K562 (cell line): Measurements from ENCODE around the gene CCDC93. TPM values are rescaled to one million over a fixed set of nuclear protein-coding genes. Genes with fewer than 3 reads are reported as not detected.

Source experiments
- ATAC-seq: fragments of 200-7000 bp; cut with Tn5 transposase; 3 replicates; pipeline ENCODE4 v1.9.1; 2020; ENCODE audit warnings: moderate library complexity
- BruUV-seq: library from RNA; stranded (reverse); fragments of 400-500 nt; replicated peaks from 2 replicates; lab custom pipeline; 2021; lab: Mats Ljungman, UMichigan
- CTCF ChIA-PET: fragments of 300-600 bp; formaldehyde crosslinking; extraction: SDS; loops from one replicate; lab custom pipeline; 2021; ENCODE audit warnings: low intra/inter-chr PET ratio; lab: Yijun Ruan, JAX
- POLR2A ChIA-PET: fragments of 300-600, 350-650 bp; sonication (Branson Sonifier 250); formaldehyde crosslinking; extraction: SDS; loops from one replicate; lab custom pipeline; 2021; ENCODE audit warnings: antibody characterized with exemption, inconsistent platforms; lab: Yijun Ruan, JAX
- DNase-seq, 4 experiments: peaks; one replicate each; pipeline versions ENCODE4 v3.0.0 to v3.0.0-alpha.2; 2011 to 2018; ENCODE audit warnings: low spot score in 3 of 4, mixed read lengths in 3 of 4; ENCODE audit errors: extremely low read depth in 1 of 4
- FAIRE-seq: peaks from 2 replicates; lab custom pipeline; 2011; peaks lifted over from hg19 to GRCh38; lab: Jason Lieb, UNC
- H2AFZ ChIP-seq: 2 replicates; pipeline ENCODE4 v1.6.0; 2011; ENCODE audit warnings: low read depth, low read length, control low read depth, inconsistent platforms
- H3K27ac ChIP-seq: fragments of 200-600 bp; 3 replicates; pipeline ENCODE4 v1.8.0; 2011; ENCODE audit warnings: low read depth, mild to moderate bottlenecking, control low read depth, inconsistent platforms, low read length, moderate library complexity, mixed read lengths; ENCODE audit errors: extremely low read depth
- H3K27me3 ChIP-seq, 2 experiments: fragments of 300-600 bp in 1 of 2; 2 replicates in 1 of 2; 3 replicates in 1 of 2; pipeline versions ENCODE4 v1.6.0 to v1.8.0; 2011; ENCODE audit warnings: inconsistent platforms in 2 of 2, low read length in 2 of 2, mild to moderate bottlenecking in 1 of 2, mixed read lengths in 1 of 2, moderate library complexity in 1 of 2; ENCODE audit not compliant: control insufficient read depth in 2 of 2, insufficient read depth in 2 of 2
- H3K36me3 ChIP-seq: fragments of 300-600 bp; 3 replicates; pipeline ENCODE4 v1.8.0; 2011; ENCODE audit warnings: mild to moderate bottlenecking, low read length, inconsistent platforms; ENCODE audit not compliant: control insufficient read depth, insufficient read depth
- H3K4me1 ChIP-seq, 2 experiments: fragments of 200-600 bp in 1 of 2; replicated peaks in 1 of 2; 2 replicates in 1 of 2; 3 replicates in 1 of 2; pipeline versions ENCODE4 v1.5.1 to v1.8.0; 2011; ENCODE audit warnings: inconsistent platforms in 2 of 2, low read length in 2 of 2, mild to moderate bottlenecking in 1 of 2, mixed read lengths in 1 of 2, moderate library complexity in 1 of 2; ENCODE audit not compliant: control insufficient read depth in 2 of 2, insufficient read depth in 2 of 2
- H3K4me2 ChIP-seq: 2 replicates; pipeline ENCODE4 v1.6.1; 2011; ENCODE audit warnings: low read length, control low read depth, inconsistent platforms, mixed read lengths; ENCODE audit not compliant: insufficient read depth
- H3K4me3 ChIP-seq: fragments of 200-600 bp; sonication (generic), shearing (Covaris generic); 2 replicates; pipeline ENCODE4 v1.5.1; 2016; ENCODE audit warnings: control low read depth, inconsistent platforms
- H3K79me2 ChIP-seq: fragments of 200-600 bp; 3 replicates; pipeline ENCODE4 v1.8.0; 2011; ENCODE audit warnings: low read length, inconsistent platforms; ENCODE audit not compliant: control insufficient read depth, insufficient read depth
- H3K9ac ChIP-seq, 2 experiments: 2 replicates each; pipeline versions ENCODE4 v1.6.0 to v1.6.1; 2011; ENCODE audit warnings: low read depth in 2 of 2, low read length in 2 of 2, control low read depth in 1 of 2, inconsistent platforms in 1 of 2, mild to moderate bottlenecking in 1 of 2, mixed read lengths in 1 of 2; ENCODE audit not compliant: insufficient read depth in 1 of 2
- H3K9me1 ChIP-seq: one replicate; pipeline ENCODE4 v1.6.0; 2011; ENCODE audit warnings: inconsistent platforms, mild to moderate bottlenecking, low read length, moderate library complexity; ENCODE audit not compliant: control insufficient read depth, insufficient read depth
- H3K9me3 ChIP-seq: replicated peaks from 2 replicates; pipeline ENCODE4 v1.5.1; 2011; ENCODE audit warnings: low read depth, low read length, inconsistent platforms; ENCODE audit not compliant: control insufficient read depth, insufficient read depth
- H4K20me1 ChIP-seq: replicated peaks from 2 replicates; pipeline ENCODE4 v1.6.1; 2011; ENCODE audit warnings: low read length, inconsistent platforms, mixed read lengths; ENCODE audit not compliant: control insufficient read depth, insufficient read depth
- ESRRB ChIP-seq: fragments of 250-450 bp; sonication (Bioruptor Pico); IDR thresholded peaks from 2 replicates; pipeline ENCODE4 v1.5.0; 2020; ENCODE audit warnings: mild to moderate bottlenecking, moderate library complexity, borderline replicate concordance
- FIP1L1 ChIP-seq: fragments of 200-400 bp; formaldehyde crosslinking; IDR thresholded peaks from 2 replicates; pipeline ENCODE4 v1.6.1; 2018; ENCODE audit warnings: mild to moderate bottlenecking, low read depth, low read length; ENCODE audit not compliant: poor library complexity, severe bottlenecking
- GATAD2A ChIP-seq: fragments of 450-650 bp; IDR thresholded peaks from 2 replicates; pipeline ENCODE4 v1.6.1; 2017
- MAFK ChIP-seq: IDR thresholded peaks from 2 replicates; pipeline ENCODE4 v1.6.1; 2011; ENCODE audit warnings: low read length, improper control_type of control experiment
- ZNF778 ChIP-seq: fragments of 450-650 bp; formaldehyde crosslinking; IDR thresholded peaks from 2 replicates; pipeline ENCODE4 v1.4.0; 2020; ENCODE audit warnings: mild to moderate bottlenecking, moderate library complexity
- WGBS: fragments of 100-300 bp; shearing (Covaris generic); methylation state at CpG from one replicate; pipeline ENCODE4 v1.1.6; 2016; ENCODE audit warnings: low coverage, mixed read lengths; ENCODE audit not compliant: insufficient coverage; ENCODE audit errors: missing lambda C conversion rate; 5-methylcytosine and 5-hydroxymethylcytosine counted together
- in situ Hi-C: fragments of 300-500 bp; cut with MboI; formaldehyde crosslinking; loops from 4 replicates; pipeline ENCODE4 v1.15.0; 2018; ENCODE audit warnings: inconsistent platforms, mixed read lengths
- intact Hi-C: fragments of 100-400 bp; cut with micrococcal nuclease; formaldehyde crosslinking; loops from 2 replicates; pipeline ENCODE4 v1.14.2; 2022
- polyA plus RNA-seq, 8 experiments: library from polyadenylated mRNA; depleted of rRNA in 4 of 8; stranded (reverse) in 5 of 8; unstranded in 3 of 8; fragments of >200 nt; fragmentation: Nextera tagmentation in 2 of 8; fragmentation: Illumina TruSeq in 1 of 8; extraction: Ambion mirVana in 2 of 8; extraction: Trizol in 1 of 8; gene quantifications; 2 replicates each; pipeline versions ENCODE4 v1.2.1 to v1.2.3, GENCODE V29; 2011 to 2014; ENCODE audit warnings: inconsistent platforms in 1 of 8, missing spikeins in 1 of 8
- total RNA-seq, 7 experiments: library from RNA; depleted of rRNA in 6 of 7; stranded (reverse); fragments of >200 nt in 6 of 7; fragmentation: Illumina TruSeq in 2 of 7; extraction: Trizol in 2 of 7; gene quantifications; 2 replicates each; pipeline versions ENCODE4 v1.2.1 to v1.2.3, GENCODE V29; 2011 to 2021; ENCODE audit warnings: low replicate concordance in 1 of 7
- TF ChIP-seq, protein P1 (sequence below): sonication (generic); formaldehyde crosslinking; IDR thresholded peaks from 2 replicates; pipeline ENCODE4 v1.8.0; 2022; ENCODE audit warnings: missing genetic modification reagents, mild to moderate bottlenecking, moderate library complexity, borderline replicate concordance
- TF ChIP-seq, protein P2 (sequence below): sonication (generic); formaldehyde crosslinking; IDR thresholded peaks from 2 replicates; pipeline ENCODE4 v1.8.0; 2022; ENCODE audit warnings: mild to moderate bottlenecking, missing genetic modification reagents

Gene CCDC93
- total and polyA plus RNA-seq, 9 of the 15 experiments (the other 6 are each of a cell fraction or from before 2014, with no cell fraction given), result 3.3 to 19.3 (median 12.4) TPM

DNA sequence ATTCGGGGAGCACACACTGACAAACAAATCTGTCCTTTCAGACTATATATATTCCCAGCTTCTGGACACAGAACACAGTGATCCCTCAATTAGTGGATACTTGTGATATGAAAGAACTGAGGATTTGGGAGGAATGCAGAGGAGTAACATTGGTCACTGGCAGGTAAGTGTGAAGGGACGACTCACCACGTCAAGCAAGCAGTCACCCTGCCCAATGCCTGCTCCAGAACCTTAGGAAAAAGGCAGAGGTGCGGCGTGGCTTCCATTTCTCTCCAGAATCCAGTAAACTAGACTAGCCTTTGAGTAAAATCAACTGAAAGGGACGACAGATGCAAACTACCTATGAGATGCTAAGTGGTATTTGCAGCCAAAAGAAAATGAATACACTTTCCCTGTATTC is 1.1 kb downstream of the CCDC93 start:
- CTCF ChIA-PET, result no interaction called here
- Histone ChIP-seq H3K9me3 (peaks cover 3% of the 10 kb centered on the region; the same call in 1 of the 2 replicates), H3K36me3 (peaks cover 10% of the 10 kb centered on the region; the same call in 1 of the 3 replicates)
- TF ChIP-seq, protein P1, sequence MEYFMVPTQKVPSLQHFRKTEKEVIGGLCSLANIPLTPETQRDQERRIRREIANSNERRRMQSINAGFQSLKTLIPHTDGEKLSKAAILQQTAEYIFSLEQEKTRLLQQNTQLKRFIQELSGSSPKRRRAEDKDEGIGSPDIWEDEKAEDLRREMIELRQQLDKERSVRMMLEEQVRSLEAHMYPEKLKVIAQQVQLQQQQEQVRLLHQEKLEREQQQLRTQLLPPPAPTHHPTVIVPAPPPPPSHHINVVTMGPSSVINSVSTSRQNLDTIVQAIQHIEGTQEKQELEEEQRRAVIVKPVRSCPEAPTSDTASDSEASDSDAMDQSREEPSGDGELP, result no peak
- TF ChIP-seq, protein P2, sequence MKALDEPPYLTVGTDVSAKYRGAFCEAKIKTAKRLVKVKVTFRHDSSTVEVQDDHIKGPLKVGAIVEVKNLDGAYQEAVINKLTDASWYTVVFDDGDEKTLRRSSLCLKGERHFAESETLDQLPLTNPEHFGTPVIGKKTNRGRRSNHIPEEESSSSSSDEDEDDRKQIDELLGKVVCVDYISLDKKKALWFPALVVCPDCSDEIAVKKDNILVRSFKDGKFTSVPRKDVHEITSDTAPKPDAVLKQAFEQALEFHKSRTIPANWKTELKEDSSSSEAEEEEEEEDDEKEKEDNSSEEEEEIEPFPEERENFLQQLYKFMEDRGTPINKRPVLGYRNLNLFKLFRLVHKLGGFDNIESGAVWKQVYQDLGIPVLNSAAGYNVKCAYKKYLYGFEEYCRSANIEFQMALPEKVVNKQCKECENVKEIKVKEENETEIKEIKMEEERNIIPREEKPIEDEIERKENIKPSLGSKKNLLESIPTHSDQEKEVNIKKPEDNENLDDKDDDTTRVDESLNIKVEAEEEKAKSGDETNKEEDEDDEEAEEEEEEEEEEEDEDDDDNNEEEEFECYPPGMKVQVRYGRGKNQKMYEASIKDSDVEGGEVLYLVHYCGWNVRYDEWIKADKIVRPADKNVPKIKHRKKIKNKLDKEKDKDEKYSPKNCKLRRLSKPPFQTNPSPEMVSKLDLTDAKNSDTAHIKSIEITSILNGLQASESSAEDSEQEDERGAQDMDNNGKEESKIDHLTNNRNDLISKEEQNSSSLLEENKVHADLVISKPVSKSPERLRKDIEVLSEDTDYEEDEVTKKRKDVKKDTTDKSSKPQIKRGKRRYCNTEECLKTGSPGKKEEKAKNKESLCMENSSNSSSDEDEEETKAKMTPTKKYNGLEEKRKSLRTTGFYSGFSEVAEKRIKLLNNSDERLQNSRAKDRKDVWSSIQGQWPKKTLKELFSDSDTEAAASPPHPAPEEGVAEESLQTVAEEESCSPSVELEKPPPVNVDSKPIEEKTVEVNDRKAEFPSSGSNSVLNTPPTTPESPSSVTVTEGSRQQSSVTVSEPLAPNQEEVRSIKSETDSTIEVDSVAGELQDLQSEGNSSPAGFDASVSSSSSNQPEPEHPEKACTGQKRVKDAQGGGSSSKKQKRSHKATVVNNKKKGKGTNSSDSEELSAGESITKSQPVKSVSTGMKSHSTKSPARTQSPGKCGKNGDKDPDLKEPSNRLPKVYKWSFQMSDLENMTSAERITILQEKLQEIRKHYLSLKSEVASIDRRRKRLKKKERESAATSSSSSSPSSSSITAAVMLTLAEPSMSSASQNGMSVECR (CRISPR knock-in tag), result no peak
- no peak for TF ChIP-seq FIP1L1
- no peak for TF ChIP-seq GATAD2A
- TF ChIP-seq MAFK, result no peak
- no peak for TF ChIP-seq ESRRB (CRISPR knock-in tag)
- no peak for TF ChIP-seq ZNF778 (CRISPR knock-in tag)
- TF ChIP-seq, all 486 proteins: peak for 0
- BruUV-seq, result no TSS peak
- intact Hi-C loops, result no loop called here
- Histone ChIP-seq H3K4me1 (peaks cover 14 to 18% of the 10 kb centered on the region in 2 experiments; a peak in 4 of 5 replicates), H4K20me1 (peaks cover 23% of the 10 kb centered on the region; the same call in 1 of the 2 replicates), H3K4me3 (peak overlapping the region; percentile 96), H2AFZ (peak overlapping the region; percentile 99), H3K9ac (peak overlapping the region; percentile 81 to 86; a peak in 2 of 4 replicates), H3K4me2 (peak overlapping the region; percentile 84), H3K27ac (no peak overlapping the region), H3K79me2 (peaks cover 40% of the 10 kb centered on the region), H3K9me1 (no peaks in the 10 kb centered on the region), H3K27me3 (no peaks in the 10 kb centered on the region)
- in situ Hi-C loops, result no loop called here
- FAIRE-seq (no peak), ATAC-seq (no peak), DNase-seq (no peak)
- WGBS, result 18% methylated on average over 6 of the region's 6 CpGs
- POLR2A ChIA-PET, result no interaction called here
